Thyroid gland (tissue), 4 donors: ENCODE results near the gene CILP2.

ENCODE experiments used
- CTCF ChIP-seq, 6 experiments: fragments of 200-600 bp in 3 of 6; fragments of 450-650 bp in 3 of 6; sonication (generic) in 3 of 6; IDR thresholded peaks; one replicate each; pipeline ENCODE4 v1.5.1; 2016 to 2019; ENCODE audit warnings: antibody characterized with exemption in 6 of 6, mild to moderate bottlenecking in 2 of 6, inconsistent platforms in 1 of 6, moderate library complexity in 1 of 6
- POLR2A ChIP-seq, 2 donors: fragments of 450-650 bp; IDR thresholded peaks; one replicate each; pipeline ENCODE4 v1.6.1; 2017; ENCODE audit warnings: antibody characterized with exemption in 2 of 2, mild to moderate bottlenecking in 2 of 2, moderate library complexity in 1 of 2

DNA sequence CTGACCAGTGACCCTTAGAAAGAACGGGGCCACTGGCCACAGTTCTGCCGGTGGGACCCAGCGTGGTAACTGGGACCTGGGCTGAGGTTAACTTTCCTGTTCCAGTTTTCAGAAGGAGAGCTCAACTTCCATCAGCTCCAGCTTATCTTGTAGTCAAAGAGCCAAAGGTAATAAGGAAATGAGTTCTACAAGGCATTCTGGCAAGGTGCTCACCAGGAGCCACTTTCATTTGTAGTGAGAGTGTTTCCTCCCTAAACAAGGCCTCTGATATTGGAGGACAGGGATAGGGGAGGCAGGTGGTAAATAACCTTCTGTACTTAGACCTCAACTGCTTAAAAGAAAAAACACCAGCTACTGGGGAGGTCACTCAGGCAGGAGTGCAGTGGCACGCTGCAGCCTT lies 42.4 kb downstream of the CILP2 start:
- no peak for TF ChIP-seq CTCF (IDR thresholded peaks at IDR 0.05)
- no peak for TF ChIP-seq POLR2A (IDR thresholded peaks at IDR 0.05)
